ENCODE measurements around the gene SLC23A1. TPM values are rescaled to one million over a fixed set of nuclear protein-coding genes. Genes with fewer than 3 reads are reported as not detected.

Gene SLC23A1
- 1.4 TPM for total RNA-seq
- long read RNA-seq, partial matches to known transcripts: 0 of 2 reads
- long read RNA-seq, other reads (novel, unspliced or antisense): 2 of 2 reads

DNA sequence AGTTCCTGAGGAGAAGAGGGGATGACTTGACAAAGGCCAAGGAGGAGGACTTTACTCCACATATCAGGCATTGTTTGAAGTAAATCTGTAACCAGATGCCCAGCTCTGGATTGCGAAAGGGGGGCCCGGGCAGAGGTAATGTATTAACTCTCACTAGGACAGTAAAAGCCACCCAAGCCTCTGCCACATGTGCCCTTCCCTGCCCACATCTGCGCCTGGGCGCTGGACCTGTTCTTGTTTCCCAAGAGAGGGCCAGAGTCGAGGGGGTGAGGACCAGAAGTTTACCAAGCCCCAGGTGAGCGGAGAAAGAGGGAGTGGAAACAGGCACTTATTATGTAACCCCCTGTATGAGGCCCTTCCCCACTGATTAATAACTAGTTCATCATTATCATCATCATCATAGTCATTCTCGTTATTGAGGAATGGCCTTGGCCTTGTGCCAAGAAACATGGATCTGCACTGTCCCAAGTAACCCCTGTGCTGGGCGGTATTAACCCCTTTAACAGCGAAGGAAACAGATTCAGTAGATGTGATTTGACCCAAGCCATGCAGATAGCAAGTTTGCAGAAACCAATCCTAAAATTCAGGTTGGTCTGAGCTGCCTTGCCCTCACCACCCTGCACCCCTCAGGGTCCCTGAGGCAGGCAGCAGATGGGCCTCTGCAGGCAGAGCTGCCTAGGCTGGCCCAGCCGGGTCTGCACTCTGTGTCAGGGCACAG lies at the start of gene SLC23A1:
Gene SLC23A1, minus strand, starts transcription at position 23 of the 718 bp plus-strand sequence. CDS start 44 bp downstream, outside the sequence.
- H3K36me3 ChIP-seq: no peaks in the 10 kb centered on the region
- H3K4me3 ChIP-seq: no peak within 1 kb of the TSS
- DNase-seq (no peak), ATAC-seq (no peak)
- H3K4me1 ChIP-seq: peaks cover 17% of the 10 kb centered on the region
- TF ChIP-seq, protein P1, sequence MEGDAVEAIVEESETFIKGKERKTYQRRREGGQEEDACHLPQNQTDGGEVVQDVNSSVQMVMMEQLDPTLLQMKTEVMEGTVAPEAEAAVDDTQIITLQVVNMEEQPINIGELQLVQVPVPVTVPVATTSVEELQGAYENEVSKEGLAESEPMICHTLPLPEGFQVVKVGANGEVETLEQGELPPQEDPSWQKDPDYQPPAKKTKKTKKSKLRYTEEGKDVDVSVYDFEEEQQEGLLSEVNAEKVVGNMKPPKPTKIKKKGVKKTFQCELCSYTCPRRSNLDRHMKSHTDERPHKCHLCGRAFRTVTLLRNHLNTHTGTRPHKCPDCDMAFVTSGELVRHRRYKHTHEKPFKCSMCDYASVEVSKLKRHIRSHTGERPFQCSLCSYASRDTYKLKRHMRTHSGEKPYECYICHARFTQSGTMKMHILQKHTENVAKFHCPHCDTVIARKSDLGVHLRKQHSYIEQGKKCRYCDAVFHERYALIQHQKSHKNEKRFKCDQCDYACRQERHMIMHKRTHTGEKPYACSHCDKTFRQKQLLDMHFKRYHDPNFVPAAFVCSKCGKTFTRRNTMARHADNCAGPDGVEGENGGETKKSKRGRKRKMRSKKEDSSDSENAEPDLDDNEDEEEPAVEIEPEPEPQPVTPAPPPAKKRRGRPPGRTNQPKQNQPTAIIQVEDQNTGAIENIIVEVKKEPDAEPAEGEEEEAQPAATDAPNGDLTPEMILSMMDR (IDR thresholded peaks at IDR 0.05): no peak
- intact Hi-C loops (cut with DNase I): no loop called here
- H3K27ac ChIP-seq: no peak within 1 kb of the TSS
- H3K9me3 ChIP-seq: no peaks in the 10 kb centered on the region
- H3K27me3 ChIP-seq (ENCODE audit: low read depth): no peaks in the 10 kb centered on the region

DNA sequence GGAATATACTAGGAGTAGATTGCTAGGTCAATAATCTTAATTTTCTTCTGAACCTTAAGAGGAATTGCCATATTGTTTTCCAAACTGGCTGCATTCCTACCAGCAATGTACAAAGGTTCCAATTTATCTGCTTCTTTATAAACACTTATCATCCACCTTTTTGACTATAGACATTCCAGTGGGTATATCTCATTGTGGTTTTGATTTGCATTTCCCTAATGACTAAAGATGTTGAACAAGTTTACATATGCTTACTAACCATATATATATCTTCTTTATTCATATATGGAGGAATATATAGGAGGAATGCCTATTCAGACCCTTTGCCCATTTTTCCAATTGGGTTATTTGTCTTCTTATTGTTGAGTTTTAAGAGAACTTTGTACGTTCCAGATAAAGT lies 48.6 kb upstream of the SLC23A1 start:
- ATAC-seq: no peak
- Histone ChIP-seq H3K4me3 (no peak overlapping the region), H3K36me3 (peaks cover 37% of the 10 kb centered on the region), H3K27ac (no peak overlapping the region), H3K9me3 (no peaks in the 10 kb centered on the region), H3K27me3 (ENCODE audit: low read depth) (no peaks in the 10 kb centered on the region), H3K4me1 (no peaks in the 10 kb centered on the region)
- intact Hi-C loops (cut with DNase I): no loop called here
- TF ChIP-seq, protein P1 (IDR thresholded peaks at IDR 0.05): no peak
- no peak for DNase-seq

DNA sequence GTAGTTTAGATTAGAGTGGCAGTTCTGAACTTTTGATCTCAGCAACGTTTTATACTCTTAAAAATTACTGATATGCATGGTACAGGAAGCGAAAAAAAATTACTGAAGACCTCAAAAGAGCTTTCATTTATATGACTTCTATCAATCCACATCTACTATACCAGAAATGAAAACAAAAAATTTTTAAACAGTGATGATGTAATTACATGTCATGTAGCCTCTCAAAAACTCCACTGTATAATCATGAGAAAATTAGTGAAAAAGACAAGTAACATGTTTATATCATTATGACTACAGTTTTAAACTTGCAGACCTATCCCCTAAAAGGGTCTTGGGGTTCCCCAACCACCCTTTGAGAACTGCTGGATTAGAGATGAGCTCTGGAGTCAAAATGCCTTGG lies 46.9 kb upstream of the SLC23A1 start:
- no peaks in the 10 kb centered on the region for H3K9me3 ChIP-seq
- no peak overlapping the region for H3K4me3 ChIP-seq
- TF ChIP-seq, protein P1 (IDR thresholded peaks at IDR 0.05): no peak
- DNase-seq: no peak
- ATAC-seq: no peak
- no peak overlapping the region for H3K27ac ChIP-seq
- intact Hi-C loops (cut with DNase I): no loop called here
- no peaks in the 10 kb centered on the region for H3K27me3 ChIP-seq (ENCODE audit: low read depth)
- peaks cover 54% of the 10 kb centered on the region for H3K36me3 ChIP-seq
- no peaks in the 10 kb centered on the region for H3K4me1 ChIP-seq

DNA sequence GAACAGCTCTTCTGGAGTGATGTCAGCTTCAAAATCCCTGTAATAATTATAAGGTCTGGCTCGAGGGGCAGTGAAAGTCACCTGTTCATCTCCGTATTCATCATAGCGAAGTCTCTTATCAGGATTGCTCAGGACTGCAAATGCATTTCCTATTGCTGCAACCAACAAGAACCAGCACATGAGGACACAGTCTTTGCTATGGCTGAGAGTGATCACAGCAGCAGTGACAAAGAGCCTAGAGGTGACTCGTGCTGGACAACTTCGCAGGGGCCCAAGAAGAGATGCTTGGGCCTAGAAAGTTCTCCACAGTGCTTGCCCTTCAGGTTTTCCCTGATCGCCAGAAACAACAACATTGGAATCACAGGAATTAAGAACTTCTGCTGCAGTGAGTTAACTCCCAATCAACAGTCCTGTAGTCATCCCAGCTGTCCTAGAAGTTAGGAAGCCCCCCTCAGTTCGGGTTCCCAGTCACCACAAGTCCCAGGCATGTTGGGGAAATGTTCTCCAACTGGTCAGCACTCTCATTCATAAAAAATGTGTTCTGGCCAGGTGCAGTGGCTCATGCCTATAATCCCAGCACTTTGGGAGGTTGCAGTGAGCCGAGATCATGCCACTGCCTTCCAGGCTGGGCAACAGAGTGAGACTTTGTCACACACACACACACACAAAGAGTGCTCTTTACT lies 43.2 kb upstream of the SLC23A1 start:
- intact Hi-C loops (cut with DNase I): loop anchor here (10.0 kb wide), 1 partner anchor 88 kb away; no protein-coding TSS in a partner anchor
- Histone ChIP-seq H3K9me3 (no peaks in the 10 kb centered on the region), H3K27me3 (ENCODE audit: low read depth) (no peaks in the 10 kb centered on the region), H3K36me3 (peaks cover 76% of the 10 kb centered on the region), H3K4me1 (no peaks in the 10 kb centered on the region), H3K4me3 (no peak overlapping the region), H3K27ac (no peak overlapping the region)
- ATAC-seq (no peak), DNase-seq (no peak)
- TF ChIP-seq, protein P1 (IDR thresholded peaks at IDR 0.05): no peak

DNA sequence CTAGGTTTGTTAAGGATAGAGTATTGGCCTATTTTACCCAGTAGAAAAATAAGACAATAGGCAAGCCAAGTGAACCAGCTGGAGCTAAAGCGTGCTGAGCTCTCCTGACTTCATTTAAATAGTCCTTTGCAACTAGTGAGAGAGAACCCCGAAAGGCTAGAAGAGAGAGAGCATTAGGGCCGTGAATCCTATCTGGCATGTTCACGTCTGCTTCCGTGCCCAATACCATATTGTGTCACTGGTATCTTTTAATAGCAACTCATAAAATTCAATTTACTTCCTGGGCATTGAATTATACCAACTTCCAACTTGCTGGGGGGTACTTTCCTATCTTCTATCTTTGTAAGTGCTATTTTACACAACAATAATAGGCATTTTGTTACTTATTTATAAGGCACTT lies 42.4 kb upstream of the SLC23A1 start:
- H3K4me3 ChIP-seq: no peak overlapping the region
- H3K9me3 ChIP-seq: no peaks in the 10 kb centered on the region
- no peaks in the 10 kb centered on the region for H3K4me1 ChIP-seq
- TF ChIP-seq, protein P1 (IDR thresholded peaks at IDR 0.05): no peak
- ATAC-seq: no peak
- no peak for DNase-seq
- peaks cover 68% of the 10 kb centered on the region for H3K36me3 ChIP-seq
- H3K27me3 ChIP-seq (ENCODE audit: low read depth): no peaks in the 10 kb centered on the region
- intact Hi-C loops (cut with DNase I): loop anchor here (10.0 kb wide), 1 partner anchor 89 kb away; no protein-coding TSS in a partner anchor
- no peak overlapping the region for H3K27ac ChIP-seq
